ENCODE data around the gene RALB. TPM values are rescaled to one million over a fixed set of nuclear protein-coding genes. Genes with fewer than 3 reads are reported as not detected.
"Not testable (repeated sequence)": the region's sequence is repeated elsewhere in the genome, so short reads cannot be mapped to it uniquely, and the experiment has no call there.

The RALB gene
- total RNA-seq, 2 donors from 2014 or later, result 43.7 to 48.5 TPM

DNA sequence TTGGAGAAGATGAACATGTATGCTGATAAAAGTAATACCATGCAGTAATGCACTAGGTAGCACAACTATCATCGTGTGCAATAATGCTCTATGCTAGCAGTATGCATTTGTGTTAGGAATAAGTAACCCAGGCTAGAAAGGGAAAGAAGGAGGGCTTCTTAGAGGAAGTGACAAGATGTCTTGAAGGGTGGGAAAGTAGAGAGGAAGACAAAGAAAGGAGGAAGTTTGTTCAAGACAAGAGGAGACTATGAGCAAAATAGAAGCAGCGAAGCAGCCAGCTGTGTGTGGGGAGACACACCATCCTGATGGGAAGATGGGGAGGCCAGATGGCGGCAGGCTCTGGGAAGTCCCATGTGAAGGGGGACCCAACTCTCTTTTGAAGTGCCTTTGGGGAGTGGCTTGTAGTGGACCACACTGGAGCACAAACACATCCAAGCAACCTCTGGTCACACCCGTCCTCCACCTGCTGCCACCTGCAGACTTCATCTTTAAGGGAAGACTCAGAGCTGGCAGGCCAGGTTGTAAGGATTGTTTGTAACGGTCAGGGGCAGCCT lies 53.4 kb downstream of the RALB start:
- TF ChIP-seq, protein P1, sequence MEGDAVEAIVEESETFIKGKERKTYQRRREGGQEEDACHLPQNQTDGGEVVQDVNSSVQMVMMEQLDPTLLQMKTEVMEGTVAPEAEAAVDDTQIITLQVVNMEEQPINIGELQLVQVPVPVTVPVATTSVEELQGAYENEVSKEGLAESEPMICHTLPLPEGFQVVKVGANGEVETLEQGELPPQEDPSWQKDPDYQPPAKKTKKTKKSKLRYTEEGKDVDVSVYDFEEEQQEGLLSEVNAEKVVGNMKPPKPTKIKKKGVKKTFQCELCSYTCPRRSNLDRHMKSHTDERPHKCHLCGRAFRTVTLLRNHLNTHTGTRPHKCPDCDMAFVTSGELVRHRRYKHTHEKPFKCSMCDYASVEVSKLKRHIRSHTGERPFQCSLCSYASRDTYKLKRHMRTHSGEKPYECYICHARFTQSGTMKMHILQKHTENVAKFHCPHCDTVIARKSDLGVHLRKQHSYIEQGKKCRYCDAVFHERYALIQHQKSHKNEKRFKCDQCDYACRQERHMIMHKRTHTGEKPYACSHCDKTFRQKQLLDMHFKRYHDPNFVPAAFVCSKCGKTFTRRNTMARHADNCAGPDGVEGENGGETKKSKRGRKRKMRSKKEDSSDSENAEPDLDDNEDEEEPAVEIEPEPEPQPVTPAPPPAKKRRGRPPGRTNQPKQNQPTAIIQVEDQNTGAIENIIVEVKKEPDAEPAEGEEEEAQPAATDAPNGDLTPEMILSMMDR (IDR thresholded peaks at IDR 0.05), result no peak
- Histone ChIP-seq H3K27ac (no peak overlapping the region), H3K27me3 (no peaks in the 10 kb centered on the region), H3K9me3 (no peaks in the 10 kb centered on the region), H3K36me3 (peaks cover 9% of the 10 kb centered on the region), H3K4me1 (no peaks in the 10 kb centered on the region), H3K4me3 (no peak overlapping the region)
- DNase-seq (ENCODE audit: low spot score), result no peak

DNA sequence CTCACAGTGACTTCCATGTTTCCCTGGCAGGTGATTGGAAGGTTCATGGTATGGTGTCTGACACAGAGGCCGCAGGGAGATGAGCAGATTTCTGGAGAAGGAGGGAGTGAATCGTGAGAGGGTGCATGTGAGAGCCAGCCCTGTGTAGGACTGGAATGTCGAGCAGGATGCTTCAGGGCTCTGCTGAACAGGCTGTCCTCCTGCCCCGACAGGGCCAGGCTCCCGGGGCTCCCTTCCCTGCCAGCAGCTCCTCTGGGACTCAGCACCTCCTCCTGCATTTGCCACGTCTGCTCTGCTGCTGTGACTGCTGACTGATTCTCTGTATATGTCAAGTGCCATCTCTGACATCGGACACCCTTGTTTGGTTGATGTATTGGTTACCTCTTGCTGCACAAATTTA lies 54.8 kb downstream of the RALB start:
- H3K27ac ChIP-seq, result no peak overlapping the region
- H3K27me3 ChIP-seq, result no peaks in the 10 kb centered on the region
- H3K36me3 ChIP-seq, result peaks cover 9% of the 10 kb centered on the region
- TF ChIP-seq, protein P1 (IDR thresholded peaks at IDR 0.05), result no peak
- no peak overlapping the region for H3K4me3 ChIP-seq
- DNase-seq (ENCODE audit: low spot score), result no peak
- peaks cover 0 to 1% of the 10 kb centered on the region in 2 donors for H3K4me1 ChIP-seq
- no peaks in the 10 kb centered on the region for H3K9me3 ChIP-seq

GRCh38 chr2:120308038-120308910 lies 55.6 kb downstream of the RALB start:
- Histone ChIP-seq H3K27ac (no peak overlapping the region), H3K9me3 (no peaks in the 10 kb centered on the region), H3K4me1 (peaks cover 0 to 7% of the 10 kb centered on the region in 2 donors), H3K4me3 (no peak overlapping the region), H3K36me3 (peaks cover 3% of the 10 kb centered on the region), H3K27me3 (no peaks in the 10 kb centered on the region)
- TF ChIP-seq, protein P1 (IDR thresholded peaks at IDR 0.05), result no peak
- DNase-seq (ENCODE audit: low spot score), result no peak

GRCh38 chr2:120310136-120310535 lies 57.5 kb downstream of the RALB start:
- Histone ChIP-seq H3K36me3 (no peaks in the 10 kb centered on the region), H3K9me3 (no peaks in the 10 kb centered on the region), H3K27me3 (no peaks in the 10 kb centered on the region), H3K27ac (no peak overlapping the region), H3K4me3 (no peak overlapping the region), H3K4me1 (peaks cover 0 to 14% of the 10 kb centered on the region in 2 donors)
- no peak for DNase-seq (ENCODE audit: low spot score)
- TF ChIP-seq, protein P1 (IDR thresholded peaks at IDR 0.05), result no peak

DNA sequence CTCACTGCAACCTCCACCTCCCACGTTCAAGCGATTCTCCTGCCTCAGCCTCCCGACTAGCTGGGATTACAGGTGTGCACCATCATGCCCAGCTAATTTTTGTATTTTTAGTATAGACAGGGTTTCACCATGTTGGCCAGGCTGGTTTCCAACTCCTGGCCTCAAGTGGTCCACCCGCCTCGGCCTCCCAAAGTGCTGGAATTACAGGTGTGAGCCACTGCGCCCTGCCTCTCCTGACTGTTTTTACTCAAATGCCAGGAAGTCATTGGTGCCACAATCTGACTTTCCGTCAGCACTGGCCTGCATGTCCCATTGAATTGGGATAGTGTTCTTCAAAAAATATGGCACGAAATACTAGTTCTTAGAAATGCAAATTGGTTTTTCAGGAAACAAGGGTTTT lies 58.2 kb downstream of the RALB start:
- H3K27ac ChIP-seq; H3K9me3 ChIP-seq; DNase-seq (ENCODE audit: low spot score); H3K4me3 ChIP-seq; H3K36me3 ChIP-seq; H3K27me3 ChIP-seq: not testable (repeated sequence)
- peaks cover 0 to 14% of the 10 kb centered on the region in 2 donors for H3K4me1 ChIP-seq

- Histone ChIP-seq H3K27me3 (no peaks in the 10 kb centered on the region), H3K27ac (no peak overlapping the region), H3K9me3 (no peaks in the 10 kb centered on the region), H3K4me1 (peaks cover 0 to 14% of the 10 kb centered on the region in 2 donors), H3K36me3 (no peaks in the 10 kb centered on the region), H3K4me3 (no peak overlapping the region)
- no peak for DNase-seq (ENCODE audit: low spot score)
- TF ChIP-seq, protein P1 (IDR thresholded peaks at IDR 0.05), result no peak
Observed at GRCh38 chr2:120312076-120312475, 59.4 kb downstream of the RALB start.
